HG02884 (cell line): ENCODE measurements around the gene SEC22A.
"Not testable (repeated sequence)": the region's sequence is repeated elsewhere in the genome, so short reads cannot be mapped to it uniquely, and the experiment has no call there.

Source experiments
- ATAC-seq: cut with Tn5 transposase; IDR thresholded peaks from one replicate; pipeline ENCODE4 v1.9.1; 2021; ENCODE audit warnings: mild to moderate bottlenecking, moderate library complexity; ENCODE audit not compliant: unreplicated experiment

Gene SEC22A

GRCh38 chr3:123169930-123170329 lies 31.8 kb upstream of the SEC22A start:
- no peak for ATAC-seq

GRCh38 chr3:123180791-123181190 lies 21.0 kb upstream of the SEC22A start:
- no peak for ATAC-seq

- no peak for ATAC-seq
These were observed 15.0 kb upstream of the SEC22A start for GRCh38 chr3:123186695-123187094.

GRCh38 chr3:123188058-123188457 lies 13.7 kb upstream of the SEC22A start:
- no peak for ATAC-seq

DNA sequence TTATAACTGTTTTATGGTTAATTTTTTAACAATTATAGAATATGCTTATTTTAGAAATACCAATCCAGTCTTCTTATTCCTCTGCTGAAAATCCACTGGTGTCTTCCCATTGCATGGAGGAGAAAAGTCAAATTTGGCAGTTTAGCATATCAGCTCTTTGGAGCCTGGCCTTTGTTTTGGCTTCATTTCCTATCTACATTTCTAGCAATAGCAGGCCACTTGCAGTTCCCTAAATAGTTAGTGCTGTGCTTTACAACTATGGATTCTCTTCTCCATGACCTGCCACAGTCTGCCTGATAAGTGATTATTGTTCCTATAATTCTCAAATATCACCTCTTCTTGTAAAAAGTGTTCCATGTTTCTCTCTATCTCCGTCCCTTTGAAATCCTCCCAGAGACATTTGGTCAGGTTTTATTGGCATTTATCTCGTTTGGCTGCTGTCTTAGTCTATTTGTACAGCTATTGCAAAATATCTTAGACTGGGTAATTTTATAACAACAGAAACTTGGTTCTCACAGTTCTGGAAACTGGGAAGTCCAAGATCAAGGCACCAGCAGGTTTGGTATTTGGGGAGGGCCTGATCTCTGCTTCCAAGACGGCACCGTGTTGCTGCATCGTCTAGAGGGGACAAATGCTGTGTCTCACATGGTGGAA lies 8.2 kb upstream of the SEC22A start:
- ATAC-seq: no peak

- no peak for ATAC-seq
These were observed 7.2 kb upstream of the SEC22A start for GRCh38 chr3:123194552-123194951.

GRCh38 chr3:123198372-123198771 lies 3.4 kb upstream of the SEC22A start:
- ATAC-seq: no peak

DNA sequence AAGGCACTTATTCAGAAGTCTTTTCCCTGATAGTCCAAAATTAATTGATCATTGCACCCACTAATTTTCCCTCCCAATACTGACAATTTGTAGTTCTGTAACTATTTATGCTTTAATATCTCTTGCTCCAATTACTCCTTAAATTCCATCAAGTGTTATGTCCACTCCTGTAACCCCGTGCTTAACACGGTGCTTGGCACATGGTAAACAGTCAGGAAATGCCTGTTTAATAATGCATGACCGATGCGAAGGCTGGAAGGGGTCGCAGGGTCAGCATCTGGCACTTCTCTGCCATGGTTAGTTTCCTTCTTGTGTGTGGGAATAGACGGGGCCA lies 553 bp upstream of the SEC22A start:
- ATAC-seq: no peak

GRCh38 chr3:123202451-123202850 lies 708 bp downstream of the SEC22A start:
- ATAC-seq: no peak

GRCh38 chr3:123218990-123219389 lies 17.2 kb downstream of the SEC22A start:
- no peak for ATAC-seq

GRCh38 chr3:123221369-123221768 lies 19.6 kb downstream of the SEC22A start:
- ATAC-seq: not testable (repeated sequence)

GRCh38 chr3:123225016-123225415 lies 23.3 kb downstream of the SEC22A start:
- no peak for ATAC-seq

- ATAC-seq: no peak
These were observed 24.8 kb downstream of the SEC22A start for GRCh38 chr3:123226549-123226948.

DNA sequence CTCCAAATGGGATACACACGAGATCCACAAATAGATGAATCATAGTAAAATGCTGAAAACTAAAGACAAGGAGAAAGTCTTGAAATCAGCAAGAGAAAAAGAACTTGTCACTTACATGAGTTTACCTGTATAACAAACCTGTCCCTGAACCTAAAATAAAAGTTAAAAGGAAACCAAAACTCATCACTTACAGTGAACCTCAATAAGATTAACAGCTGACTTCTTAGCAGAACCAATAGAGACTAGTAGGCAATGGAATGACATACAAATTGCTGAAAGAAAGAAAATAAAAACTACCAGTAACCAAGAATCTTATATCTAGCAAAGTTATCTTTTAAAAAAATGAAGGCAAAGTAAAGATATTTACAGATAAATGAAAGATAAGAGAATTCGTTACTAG lies 27.4 kb downstream of the SEC22A start:
- no peak for ATAC-seq

DNA sequence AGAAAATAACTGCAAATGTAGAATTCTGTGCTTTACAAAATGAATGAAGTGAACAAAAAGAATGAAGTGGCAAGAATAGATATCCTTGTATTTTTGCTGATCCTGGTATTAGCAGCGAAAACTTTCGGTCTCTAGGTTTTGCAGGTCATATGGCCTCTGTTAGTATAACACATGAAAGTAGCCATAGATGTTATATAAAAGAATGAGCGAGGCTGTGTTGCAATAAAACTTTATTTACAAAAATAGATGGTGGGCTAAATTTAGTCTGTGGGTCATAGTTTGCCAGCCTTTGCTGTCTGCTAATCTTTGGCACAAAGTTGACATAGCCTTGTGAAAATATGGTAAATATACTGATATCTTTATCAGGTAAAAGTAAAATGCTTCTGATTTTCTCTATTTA lies 35.2 kb downstream of the SEC22A start:
- no peak for ATAC-seq

- not testable (repeated sequence) for ATAC-seq
These were observed 37.4 kb downstream of the SEC22A start for GRCh38 chr3:123239186-123239585.

- ATAC-seq: no peak
These were observed 38.0 kb downstream of the SEC22A start for GRCh38 chr3:123239756-123240155.

GRCh38 chr3:123244128-123244527 lies 42.4 kb downstream of the SEC22A start:
- no peak for ATAC-seq

GRCh38 chr3:123246866-123247265 lies 45.1 kb downstream of the SEC22A start:
- ATAC-seq: no peak

- no peak for ATAC-seq
These were observed 54.5 kb downstream of the SEC22A start for GRCh38 chr3:123256256-123256655.

- ATAC-seq: no peak
These were observed 56.6 kb downstream of the SEC22A start for GRCh38 chr3:123258359-123258758.

- ATAC-seq: no peak
These were observed 57.2 kb downstream of the SEC22A start for GRCh38 chr3:123258811-123259420.

GRCh38 chr3:123261666-123262065 lies 59.9 kb downstream of the SEC22A start:
- no peak for ATAC-seq
